Keratinocyte (primary cell): ENCODE results near the gene CD200. TPM values are rescaled to one million over a fixed set of nuclear protein-coding genes. Genes with fewer than 3 reads are reported as not detected.
A peak's percentile ranks its signal among the peaks of the same experiment; 100 is the strongest.

Experiments used
- DNase-seq: peaks from one replicate; pipeline ENCODE4 v3.0.0-alpha.2; 2011; ENCODE audit warnings: low read depth, missing footprints, low spot score
- FAIRE-seq: peaks from 2 replicates; lab custom pipeline; 2011; peaks lifted over from hg19 to GRCh38; lab: Jason Lieb, UNC
- H2AFZ ChIP-seq: 2 replicates; pipeline ENCODE4 v1.6.0; 2012; ENCODE audit warnings: low read length, control low read depth, inconsistent platforms; ENCODE audit not compliant: control insufficient read depth
- H3K27ac ChIP-seq: 2 replicates; pipeline ENCODE4 v1.5.1; 2011; ENCODE audit warnings: low read length; ENCODE audit not compliant: control insufficient read depth, insufficient read depth
- H3K27me3 ChIP-seq: 3 replicates; pipeline ENCODE4 v1.6.0; 2011; ENCODE audit warnings: low read length; ENCODE audit not compliant: control insufficient read depth, insufficient read depth; ENCODE audit errors: extremely low read depth
- H3K36me3 ChIP-seq, 2 experiments: 2 replicates in 1 of 2; 3 replicates in 1 of 2; pipeline ENCODE4 v1.5.1; 2011; ENCODE audit warnings: low read length in 2 of 2, mild to moderate bottlenecking in 1 of 2; ENCODE audit not compliant: control insufficient read depth in 2 of 2, insufficient read depth in 2 of 2; ENCODE audit errors: extremely low read depth in 1 of 2
- H3K4me1 ChIP-seq: 3 replicates; pipeline ENCODE4 v1.5.1; 2011; ENCODE audit warnings: low read length; ENCODE audit not compliant: control insufficient read depth, insufficient read depth; ENCODE audit errors: extremely low read depth
- H3K4me2 ChIP-seq: 3 replicates; pipeline ENCODE4 v1.6.0; 2011; ENCODE audit warnings: low read depth, low read length; ENCODE audit not compliant: control insufficient read depth, insufficient read depth; ENCODE audit errors: extremely low read depth
- H3K4me3 ChIP-seq, 3 experiments: fragments of 200-600 bp in 1 of 3; sonication (generic) in 1 of 3; 2 replicates in 2 of 3; 3 replicates in 1 of 3; pipeline ENCODE4 v1.5.1; 2011 to 2016; ENCODE audit warnings: low read length in 3 of 3, mild to moderate bottlenecking in 3 of 3, control low read depth in 2 of 3, inconsistent platforms in 1 of 3, low read depth in 1 of 3, mixed read lengths in 1 of 3, mixed run types in 1 of 3, moderate library complexity in 1 of 3; ENCODE audit not compliant: control insufficient read depth in 2 of 3, insufficient read depth in 2 of 3; ENCODE audit errors: extremely low read depth in 1 of 3
- H3K79me2 ChIP-seq: 2 replicates; pipeline ENCODE4 v1.6.0; 2012; ENCODE audit warnings: low read length; ENCODE audit not compliant: control insufficient read depth, insufficient read depth
- H3K9ac ChIP-seq: 3 replicates; pipeline ENCODE4 v1.6.0; 2011; ENCODE audit warnings: low read length; ENCODE audit not compliant: control insufficient read depth, insufficient read depth; ENCODE audit errors: extremely low read depth
- H3K9me1 ChIP-seq: 3 replicates; pipeline ENCODE4 v1.6.0; 2011; ENCODE audit warnings: low read length; ENCODE audit not compliant: control insufficient read depth, insufficient read depth; ENCODE audit errors: extremely low read depth
- H3K9me3 ChIP-seq: 2 replicates; pipeline ENCODE4 v1.5.1; 2012; ENCODE audit warnings: low read depth, low read length; ENCODE audit not compliant: control insufficient read depth
- H4K20me1 ChIP-seq: 3 replicates; pipeline ENCODE4 v1.6.0; 2011; ENCODE audit warnings: low read length; ENCODE audit not compliant: control insufficient read depth, insufficient read depth; ENCODE audit errors: extremely low read depth
- CTCF ChIP-seq, 3 experiments: IDR thresholded peaks in 1 of 3; conservative IDR thresholded peaks in 1 of 3; optimal IDR thresholded peaks in 1 of 3; 2 replicates in 2 of 3; 3 replicates in 1 of 3; pipeline versions ENCODE3 to v1.5.1; 2011; ENCODE audit warnings: low read length in 3 of 3, mild to moderate bottlenecking in 3 of 3, moderate library complexity in 2 of 3, control low read depth in 1 of 3, inconsistent platforms in 1 of 3; ENCODE audit not compliant: insufficient read depth in 2 of 3; ENCODE audit errors: extremely low read depth in 1 of 3
- EZH2 ChIP-seq: IDR thresholded peaks from one replicate; pipeline ENCODE4 v1.6.1; 2012; ENCODE audit warnings: inconsistent platforms, mild to moderate bottlenecking, low read length, moderate library complexity
- dilution Hi-C: fragments of 300-500 bp; cut with MboI; formaldehyde crosslinking; loops from one replicate; pipeline ENCODE4 v1.7.0; 2020; ENCODE audit warnings: low sequenced_read_pairs; ENCODE audit not compliant: extremely low pct_ligation_motif_present
- polyA plus RNA-seq, 5 experiments: library from polyadenylated mRNA; depleted of rRNA in 3 of 5; stranded (reverse) in 3 of 5; stranded (forward) in 1 of 5; unstranded in 1 of 5; fragments of >200 nt; gene quantifications; 1 replicate in 1 of 5; 2 replicates in 3 of 5; 3 replicates in 1 of 5; pipeline versions ENCODE4 v1.2.1 to v1.2.3, GENCODE V29; 2011 to 2012; ENCODE audit warnings: missing spikeins in 2 of 5, low read depth in 1 of 5, low replicate concordance in 1 of 5

Gene CD200
- polyA plus RNA-seq, 1 donor (not counting 4 experiments of a cell fraction or from before 2014, with no cell fraction given): 0.07 TPM

- H4K20me1 ChIP-seq: no peaks in the 10 kb centered on the region
- H3K4me1 ChIP-seq: peaks cover 7% of the 10 kb centered on the region
- dilution Hi-C loops: no loop called here
- no peak overlapping the region for H2AFZ ChIP-seq
- no peak overlapping the region for H3K4me3 ChIP-seq
- H3K4me2 ChIP-seq: no peak overlapping the region
- no peaks in the 10 kb centered on the region for H3K9me3 ChIP-seq
- no peak overlapping the region for H3K27ac ChIP-seq
- FAIRE-seq: no peak
- no peaks in the 10 kb centered on the region for H3K27me3 ChIP-seq
- TF ChIP-seq EZH2: no peak
- no peak for TF ChIP-seq CTCF (optimal IDR thresholded peaks at IDR 0.05 in 1 of 3, IDR thresholded peaks at IDR 0.05 in 1 of 3, conservative IDR thresholded peaks at IDR 0.05 in 1 of 3; ENCODE audit: extremely low read depth in 1 of 3, insufficient read depth in 2 of 3, low read length in 3 of 3)
- H3K9ac ChIP-seq: no peak overlapping the region
- H3K9me1 ChIP-seq: no peaks in the 10 kb centered on the region
- DNase-seq: no peak
- no peaks in the 10 kb centered on the region for H3K79me2 ChIP-seq
- H3K36me3 ChIP-seq: no peaks in the 10 kb centered on the region
These were observed 10.9 kb upstream of the CD200 start for GRCh38 chr3:112321867-112322652.

GRCh38 chr3:112327371-112327951, 5.5 kb upstream of the CD200 start:
- no peak overlapping the region for H3K4me3 ChIP-seq
- no peaks in the 10 kb centered on the region for H3K79me2 ChIP-seq
- no peaks in the 10 kb centered on the region for H3K36me3 ChIP-seq
- dilution Hi-C loops: loop anchor here (25.0 kb wide), 1 partner anchor 185 kb away; no protein-coding TSS in a partner anchor
- DNase-seq (peak; percentile 17), FAIRE-seq (peak; percentile 59)
- H3K4me2 ChIP-seq: no peak overlapping the region
- H3K9me3 ChIP-seq: no peaks in the 10 kb centered on the region
- no peaks in the 10 kb centered on the region for H3K4me1 ChIP-seq
- H2AFZ ChIP-seq: no peak overlapping the region
- H3K9ac ChIP-seq: no peak overlapping the region
- H4K20me1 ChIP-seq: no peaks in the 10 kb centered on the region
- TF ChIP-seq CTCF (optimal IDR thresholded peaks at IDR 0.05 in 1 of 3, IDR thresholded peaks at IDR 0.05 in 1 of 3, conservative IDR thresholded peaks at IDR 0.05 in 1 of 3; ENCODE audit: extremely low read depth in 1 of 3, insufficient read depth in 2 of 3, low read length in 3 of 3) (peak in 2 of 3 experiments; percentile 46 to 66), EZH2 (no peak)
- H3K9me1 ChIP-seq: no peaks in the 10 kb centered on the region
- H3K27ac ChIP-seq: no peak overlapping the region
- no peaks in the 10 kb centered on the region for H3K27me3 ChIP-seq
